Spleen (tissue), 11 donors: ENCODE results near the gene MED10. TPM values are rescaled to one million over a fixed set of nuclear protein-coding genes. Genes with fewer than 3 reads are reported as not detected.

Experiments used
- DNase-seq: peaks from one replicate; pipeline ENCODE4 v3.0.0-alpha.2; 2020
- H3K27ac ChIP-seq, 8 donors: fragments of 200-600 bp; sonication (generic) in 7 of 8; 1 replicate in 4 of 8; 2 replicates in 4 of 8; pipeline versions ENCODE4 v1.5.0 to v1.8.0; 2016 to 2021; ENCODE audit warnings: inconsistent platforms in 4 of 8, mild to moderate bottlenecking in 4 of 8, moderate library complexity in 1 of 8
- H3K27me3 ChIP-seq, 7 donors: fragments of 200-600 bp; sonication (generic) in 6 of 7; replicated peaks in 1 of 7; 1 replicate in 4 of 7; 2 replicates in 3 of 7; pipeline versions ENCODE4 v1.5.0 to v1.8.0; 2016 to 2021; ENCODE audit warnings: inconsistent platforms in 3 of 7, mild to moderate bottlenecking in 1 of 7
- H3K36me3 ChIP-seq, 6 donors: fragments of 200-600 bp; sonication (generic) in 5 of 6; 1 replicate in 4 of 6; 2 replicates in 2 of 6; pipeline versions ENCODE4 v1.5.0 to v1.8.0; 2016 to 2021; ENCODE audit warnings: inconsistent platforms in 2 of 6
- H3K4me1 ChIP-seq, 6 donors: fragments of 200-600 bp; sonication (generic) in 5 of 6; 1 replicate in 3 of 6; 2 replicates in 3 of 6; pipeline versions ENCODE4 v1.5.0 to v1.8.0; 2016 to 2021; ENCODE audit warnings: inconsistent platforms in 3 of 6
- H3K4me3 ChIP-seq, 8 donors: fragments of 200-600 bp; sonication (generic) in 7 of 8; 1 replicate in 4 of 8; 2 replicates in 4 of 8; pipeline versions ENCODE4 v1.5.0 to v1.8.0; 2016 to 2021; ENCODE audit warnings: inconsistent platforms in 4 of 8, mild to moderate bottlenecking in 4 of 8, moderate library complexity in 2 of 8
- H3K9me3 ChIP-seq, 8 donors: fragments of 200-600 bp; sonication (generic) in 7 of 8; 1 replicate in 4 of 8; 2 replicates in 4 of 8; pipeline versions ENCODE4 v1.5.0 to v1.8.0; 2016 to 2021; ENCODE audit warnings: inconsistent platforms in 4 of 8
- POLR2A ChIP-seq, 3 donors: fragments of 450-650 bp; IDR thresholded peaks; one replicate each; pipeline ENCODE4 v1.5.1; 2017; ENCODE audit warnings: antibody characterized with exemption in 3 of 3, mild to moderate bottlenecking in 1 of 3
- POLR2AphosphoS5 ChIP-seq, 3 donors: sonication (generic); formaldehyde crosslinking; IDR thresholded peaks; one replicate each; pipeline ENCODE4 v1.5.1; 2017; ENCODE audit warnings: antibody characterized with exemption in 3 of 3
- WGBS, 5 donors: extraction: QIAGEN DNeasy Blood & Tissue Kit in 3 of 5; methylation state at CpG; one replicate each; pipeline versions ENCODE4 v1.1.5 to v1.1.7; 2013 to 2018; 5-methylcytosine and 5-hydroxymethylcytosine counted together
- intact Hi-C: fragments of 100-400 bp; cut with DNase I; formaldehyde crosslinking; loops from one replicate; pipeline ENCODE4 v1.15.0; 2023; ENCODE audit warnings: low total_unique reads
- polyA plus RNA-seq, 3 donors: library from polyadenylated mRNA; stranded (reverse); fragments of 200-250 nt; gene quantifications; one replicate each; pipeline ENCODE4 v1.2.1, GENCODE V29; 2013
- total RNA-seq, 7 donors: library from RNA; depleted of rRNA in 3 of 7; stranded (reverse); fragments of >200 nt in 3 of 7; fragmentation: NEBNext Ultra II Directional in 4 of 7; extraction: Animal tissue kit (Norgen Biotek cat#: 25700) in 4 of 7; gene quantifications; one replicate each; pipeline versions ENCODE4 v1.1.0 to v1.2.1, GENCODE V29; 2016 to 2021
- TF ChIP-seq, protein P1 (sequence below), 11 experiments: fragments of 200-600 bp in 7 of 11; fragments of 450-650 bp in 4 of 11; sonication (generic) in 4 of 11; IDR thresholded peaks in 8 of 11; conservative IDR thresholded peaks in 3 of 11; 1 replicate in 7 of 11; 2 replicates in 4 of 11; pipeline versions ENCODE4 v1.4.0 to v1.8.0; 2016 to 2021; ENCODE audit warnings: antibody characterized with exemption in 11 of 11, inconsistent platforms in 4 of 11, mild to moderate bottlenecking in 1 of 11
- donor health status: healthy with polysubstance abuse.
- donor health status: DM: no; HTN: no; CAD: no; lungs with moderate emphysema.
- donor health status: DM: no; HTN: no; CAD: no.
- donor health status: Bipolar disorder and iron deficiency.
- donor health status: healthy.
- donor health status: DM: no; HTN: no; CAD: no.
- donor health status: DM: yes; HTN: yes; CAD: no.

Gene MED10
- total and polyA plus RNA-seq, 10 donors: 31.9 to 50.4 (median 43.6) TPM

- peaks cover 0 to 5% (median 0%) of the 10 kb centered on the region in 8 donors for H3K9me3 ChIP-seq
- no peak for DNase-seq
Observed at GRCh38 chr5:6391151-6391550, 12.8 kb upstream of the MED10 start.

GRCh38 chr5:6389946-6390530, 11.7 kb upstream of the MED10 start:
- H3K27me3 ChIP-seq: peaks cover 0 to 33% (median 0%) of the 10 kb centered on the region in 7 donors
- H3K4me1 ChIP-seq: no peaks in the 10 kb centered on the region
- H3K4me3 ChIP-seq: no peak overlapping the region
- DNase-seq: no peak
- WGBS, 5 donors: 81 to 87% (median 83%) methylated on average over 7 of the region's 7 CpGs
- no peak overlapping the region for H3K27ac ChIP-seq
- H3K36me3 ChIP-seq: no peaks in the 10 kb centered on the region
- intact Hi-C loops: no loop called here
- peaks cover 0 to 5% (median 0%) of the 10 kb centered on the region in 8 donors for H3K9me3 ChIP-seq
- no peak for TF ChIP-seq POLR2AphosphoS5 (IDR thresholded peaks at IDR 0.05)
- TF ChIP-seq, protein P1, sequence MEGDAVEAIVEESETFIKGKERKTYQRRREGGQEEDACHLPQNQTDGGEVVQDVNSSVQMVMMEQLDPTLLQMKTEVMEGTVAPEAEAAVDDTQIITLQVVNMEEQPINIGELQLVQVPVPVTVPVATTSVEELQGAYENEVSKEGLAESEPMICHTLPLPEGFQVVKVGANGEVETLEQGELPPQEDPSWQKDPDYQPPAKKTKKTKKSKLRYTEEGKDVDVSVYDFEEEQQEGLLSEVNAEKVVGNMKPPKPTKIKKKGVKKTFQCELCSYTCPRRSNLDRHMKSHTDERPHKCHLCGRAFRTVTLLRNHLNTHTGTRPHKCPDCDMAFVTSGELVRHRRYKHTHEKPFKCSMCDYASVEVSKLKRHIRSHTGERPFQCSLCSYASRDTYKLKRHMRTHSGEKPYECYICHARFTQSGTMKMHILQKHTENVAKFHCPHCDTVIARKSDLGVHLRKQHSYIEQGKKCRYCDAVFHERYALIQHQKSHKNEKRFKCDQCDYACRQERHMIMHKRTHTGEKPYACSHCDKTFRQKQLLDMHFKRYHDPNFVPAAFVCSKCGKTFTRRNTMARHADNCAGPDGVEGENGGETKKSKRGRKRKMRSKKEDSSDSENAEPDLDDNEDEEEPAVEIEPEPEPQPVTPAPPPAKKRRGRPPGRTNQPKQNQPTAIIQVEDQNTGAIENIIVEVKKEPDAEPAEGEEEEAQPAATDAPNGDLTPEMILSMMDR (IDR thresholded peaks at IDR 0.05 in 8 of 11, conservative IDR thresholded peaks at IDR 0.05 in 3 of 11): no peak
- no peak for TF ChIP-seq POLR2A (IDR thresholded peaks at IDR 0.05)

More at GRCh38 chr5:6391151-6391550, 12.8 kb upstream of the MED10 start:
- no peak overlapping the region for H3K27ac ChIP-seq
- H3K4me3 ChIP-seq: no peak overlapping the region
- no peaks in the 10 kb centered on the region for H3K4me1 ChIP-seq
- peaks cover 0 to 35% (median 0%) of the 10 kb centered on the region in 7 donors for H3K27me3 ChIP-seq
- H3K36me3 ChIP-seq: no peaks in the 10 kb centered on the region
- TF ChIP-seq, protein P1 (IDR thresholded peaks at IDR 0.05 in 8 of 11, conservative IDR thresholded peaks at IDR 0.05 in 3 of 11): no peak
- TF ChIP-seq POLR2A (IDR thresholded peaks at IDR 0.05) (no peak), POLR2AphosphoS5 (IDR thresholded peaks at IDR 0.05) (no peak)
- WGBS, 5 donors: 75 to 93% (median 88%) methylated on average over 4 of the region's 4 CpGs
- intact Hi-C loops: no loop called here

- intact Hi-C loops: no loop called here
- peaks cover 0 to 5% (median 0%) of the 10 kb centered on the region in 8 donors for H3K9me3 ChIP-seq
- 63 to 79% (median 75%) methylated on average over 5 of the region's 5 CpGs for WGBS, 5 donors
- no peaks in the 10 kb centered on the region for H3K4me1 ChIP-seq
- no peak for DNase-seq
- H3K27ac ChIP-seq: no peak overlapping the region
- H3K4me3 ChIP-seq: no peak overlapping the region
- H3K36me3 ChIP-seq: no peaks in the 10 kb centered on the region
- H3K27me3 ChIP-seq: peaks cover 0 to 39% (median 0%) of the 10 kb centered on the region in 7 donors
- TF ChIP-seq POLR2AphosphoS5 (IDR thresholded peaks at IDR 0.05): no peak
- TF ChIP-seq, protein P1 (IDR thresholded peaks at IDR 0.05 in 8 of 11, conservative IDR thresholded peaks at IDR 0.05 in 3 of 11): no peak
- TF ChIP-seq POLR2A (IDR thresholded peaks at IDR 0.05): no peak
Observed at GRCh38 chr5:6389397-6389796, 11.1 kb upstream of the MED10 start.

- Histone ChIP-seq H3K36me3 (no peaks in the 10 kb centered on the region), H3K27ac (no peak overlapping the region), H3K4me3 (no peak overlapping the region), H3K4me1 (no peaks in the 10 kb centered on the region), H3K9me3 (peaks cover 0 to 5% (median 0%) of the 10 kb centered on the region in 8 donors), H3K27me3 (peaks cover 0 to 38% (median 0%) of the 10 kb centered on the region in 7 donors)
- no peak for TF ChIP-seq POLR2A (IDR thresholded peaks at IDR 0.05)
- no peak for TF ChIP-seq POLR2AphosphoS5 (IDR thresholded peaks at IDR 0.05)
- TF ChIP-seq, protein P1 (IDR thresholded peaks at IDR 0.05 in 8 of 11, conservative IDR thresholded peaks at IDR 0.05 in 3 of 11): no peak
- no peak for DNase-seq
- intact Hi-C loops: no loop called here
Observed at GRCh38 chr5:6387970-6388369, 9.6 kb upstream of the MED10 start.
